HepG2 (cell line): ENCODE data around the gene LHFPL2. TPM values are rescaled to one million over a fixed set of nuclear protein-coding genes. Genes with fewer than 3 reads are reported as not detected.

Experiments used
- HOXA3 ChIP-seq: sonication (generic); formaldehyde crosslinking; IDR thresholded peaks from 2 replicates; pipeline ENCODE4 v1.5.0; 2020; ENCODE audit warnings: missing genetic modification reagents
- HOXD1 ChIP-seq: sonication (generic); formaldehyde crosslinking; IDR thresholded peaks from 2 replicates; pipeline ENCODE4 v1.5.0; 2020; ENCODE audit warnings: missing genetic modification reagents
- KLF16 ChIP-seq, 2 experiments: sonication (generic) in 1 of 2; formaldehyde crosslinking in 1 of 2; IDR thresholded peaks; 2 replicates each; pipeline versions ENCODE4 v1.6.1 to v1.8.0; 2016 to 2023; ENCODE audit warnings: missing genetic modification reagents in 2 of 2, missing compliant biosample characterization in 1 of 2
- NCOA2 ChIP-seq: sonication (generic); formaldehyde crosslinking; IDR thresholded peaks from 2 replicates; pipeline ENCODE4 v1.8.0; 2022; ENCODE audit warnings: inconsistent platforms
- NR1H2 ChIP-seq: sonication (generic); formaldehyde crosslinking; IDR thresholded peaks from 2 replicates; pipeline ENCODE4 v1.8.1; 2022; ENCODE audit warnings: low read depth, missing genetic modification reagents, borderline replicate concordance
- SIX4 ChIP-seq: sonication (generic); formaldehyde crosslinking; IDR thresholded peaks from 2 replicates; pipeline ENCODE4 v1.4.0; 2020; ENCODE audit warnings: missing genetic modification reagents
- SOX13 ChIP-seq, 3 experiments: fragments of 450-650 bp in 1 of 3; sonication (generic) in 1 of 3; formaldehyde crosslinking in 1 of 3; IDR thresholded peaks in 2 of 3; conservative IDR thresholded peaks in 1 of 3; 2 replicates each; pipeline versions ENCODE4 v1.5.0 to v1.6.1; 2016 to 2020; ENCODE audit warnings: antibody characterized with exemption in 1 of 3, mild to moderate bottlenecking in 1 of 3, missing compliant biosample characterization in 1 of 3, missing genetic modification reagents in 1 of 3, moderate library complexity in 1 of 3
- SRSF1 ChIP-seq: fragments of 200-400 bp; formaldehyde crosslinking; optimal IDR thresholded peaks from 2 replicates; pipeline ENCODE3; 2017; ENCODE audit warnings: mild to moderate bottlenecking, low read depth, low read length, moderate library complexity
- ZNF503 ChIP-seq: sonication (generic); formaldehyde crosslinking; IDR thresholded peaks from 2 replicates; pipeline ENCODE4 v1.4.0; 2020; ENCODE audit warnings: missing genetic modification reagents
- ZNF574 ChIP-seq: sonication (generic); formaldehyde crosslinking; IDR thresholded peaks from 2 replicates; pipeline ENCODE4 v1.4.0; 2020; ENCODE audit warnings: missing genetic modification reagents
- ZNF644 ChIP-seq: IDR thresholded peaks from 2 replicates; pipeline ENCODE4 v1.6.1; 2016; ENCODE audit warnings: low read depth
- ZSCAN25 ChIP-seq: sonication (generic); formaldehyde crosslinking; IDR thresholded peaks from 2 replicates; pipeline ENCODE4 v1.8.0; 2022; ENCODE audit warnings: mild to moderate bottlenecking, missing genetic modification reagents
- polyA plus RNA-seq, 8 experiments: library from polyadenylated mRNA; depleted of rRNA in 3 of 8; stranded (reverse) in 7 of 8; unstranded in 1 of 8; fragments of >200 nt; fragmentation: Illumina TruSeq in 4 of 8; extraction: Trizol in 4 of 8; gene quantifications; 2 replicates each; pipeline versions ENCODE4 v1.2.1 to v1.2.3, GENCODE V29; 2011 to 2016; ENCODE audit warnings: low read depth in 4 of 8, missing spikeins in 1 of 8, mixed read lengths in 1 of 8; ENCODE audit not compliant: insufficient read depth in 1 of 8
- total RNA-seq, 5 experiments: library from RNA; depleted of rRNA; stranded (reverse); fragments of >200 nt; fragmentation: Illumina TruSeq; extraction: Trizol; gene quantifications; 2 replicates each; pipeline ENCODE4 v1.2.3, GENCODE V29; 2016; ENCODE audit warnings: low read depth in 1 of 5
- TF ChIP-seq, protein P1 (sequence below): IDR thresholded peaks from 2 replicates; pipeline ENCODE4 v1.4.0; 2020; ENCODE audit warnings: mild to moderate bottlenecking, missing genetic modification reagents
- TF ChIP-seq, protein P2 (sequence below): sonication (generic); IDR thresholded peaks from 2 replicates; pipeline ENCODE4 v1.6.1; 2016; ENCODE audit warnings: low read depth, borderline replicate concordance
- TF ChIP-seq, protein P3 (sequence below): sonication (generic); formaldehyde crosslinking; IDR thresholded peaks from 2 replicates; pipeline ENCODE4 v1.9.0; 2021; ENCODE audit warnings: missing genetic modification reagents, borderline replicate concordance

Gene LHFPL2
- total and polyA plus RNA-seq, 2 of the 13 experiments (the other 11 are each of a cell fraction or from before 2014, with no cell fraction given): 6.0 to 20.0 TPM

DNA sequence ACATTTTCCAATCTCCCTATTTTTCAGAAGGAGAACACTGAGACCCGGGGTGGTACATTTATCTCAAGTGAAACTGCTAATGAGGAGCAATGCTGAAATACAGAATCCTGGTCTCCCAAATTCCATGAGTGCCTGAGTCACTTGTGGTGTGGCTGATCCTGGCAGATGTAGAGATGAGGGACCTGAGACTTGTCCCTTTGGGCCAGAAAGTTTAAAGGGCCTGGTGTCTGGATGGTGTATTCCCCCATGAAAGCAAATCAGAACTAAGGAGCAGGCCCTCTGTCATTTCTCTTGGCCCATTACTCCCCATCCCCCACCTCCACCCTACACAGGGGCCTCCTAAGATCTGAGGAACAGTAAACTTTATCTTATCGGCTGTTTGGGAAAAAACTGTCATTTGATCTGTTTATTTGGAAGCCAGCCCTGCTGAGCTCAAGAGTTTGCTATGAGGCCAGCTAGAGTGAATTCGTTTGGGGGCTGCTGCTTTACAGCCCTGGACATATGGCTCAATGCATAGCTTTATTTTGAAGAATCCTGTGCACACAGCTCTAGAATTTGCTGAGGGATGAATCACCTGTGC is 140.3 kb downstream of the LHFPL2 start (continued):
- TF ChIP-seq, protein P1, sequence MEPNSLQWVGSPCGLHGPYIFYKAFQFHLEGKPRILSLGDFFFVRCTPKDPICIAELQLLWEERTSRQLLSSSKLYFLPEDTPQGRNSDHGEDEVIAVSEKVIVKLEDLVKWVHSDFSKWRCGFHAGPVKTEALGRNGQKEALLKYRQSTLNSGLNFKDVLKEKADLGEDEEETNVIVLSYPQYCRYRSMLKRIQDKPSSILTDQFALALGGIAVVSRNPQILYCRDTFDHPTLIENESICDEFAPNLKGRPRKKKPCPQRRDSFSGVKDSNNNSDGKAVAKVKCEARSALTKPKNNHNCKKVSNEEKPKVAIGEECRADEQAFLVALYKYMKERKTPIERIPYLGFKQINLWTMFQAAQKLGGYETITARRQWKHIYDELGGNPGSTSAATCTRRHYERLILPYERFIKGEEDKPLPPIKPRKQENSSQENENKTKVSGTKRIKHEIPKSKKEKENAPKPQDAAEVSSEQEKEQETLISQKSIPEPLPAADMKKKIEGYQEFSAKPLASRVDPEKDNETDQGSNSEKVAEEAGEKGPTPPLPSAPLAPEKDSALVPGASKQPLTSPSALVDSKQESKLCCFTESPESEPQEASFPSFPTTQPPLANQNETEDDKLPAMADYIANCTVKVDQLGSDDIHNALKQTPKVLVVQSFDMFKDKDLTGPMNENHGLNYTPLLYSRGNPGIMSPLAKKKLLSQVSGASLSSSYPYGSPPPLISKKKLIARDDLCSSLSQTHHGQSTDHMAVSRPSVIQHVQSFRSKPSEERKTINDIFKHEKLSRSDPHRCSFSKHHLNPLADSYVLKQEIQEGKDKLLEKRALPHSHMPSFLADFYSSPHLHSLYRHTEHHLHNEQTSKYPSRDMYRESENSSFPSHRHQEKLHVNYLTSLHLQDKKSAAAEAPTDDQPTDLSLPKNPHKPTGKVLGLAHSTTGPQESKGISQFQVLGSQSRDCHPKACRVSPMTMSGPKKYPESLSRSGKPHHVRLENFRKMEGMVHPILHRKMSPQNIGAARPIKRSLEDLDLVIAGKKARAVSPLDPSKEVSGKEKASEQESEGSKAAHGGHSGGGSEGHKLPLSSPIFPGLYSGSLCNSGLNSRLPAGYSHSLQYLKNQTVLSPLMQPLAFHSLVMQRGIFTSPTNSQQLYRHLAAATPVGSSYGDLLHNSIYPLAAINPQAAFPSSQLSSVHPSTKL (CRISPR knock-in tag): peak; percentile 37; the same call in 1 of the 2 replicates
- TF ChIP-seq ZSCAN25 (CRISPR knock-in tag) (no peak), SRSF1 (no peak), KLF16 (CRISPR knock-in tag; IDR thresholded peaks at IDR 0.05) (0 out of 4 replicates have a peak, but pooled peaks of 1 of the 2 experiments have one; percentile 22), ZNF644 (CRISPR knock-in tag) (no peak), NR1H2 (CRISPR knock-in tag) (no peak), NCOA2 (peak; percentile 58; the same call in 1 of the 2 replicates), SOX13 (IDR thresholded peaks at IDR 0.05) (no peak), SOX13 (CRISPR knock-in tag; conservative IDR thresholded peaks at IDR 0.05 in 1 of 2, IDR thresholded peaks at IDR 0.05 in 1 of 2) (peak in 1 of 2 experiments; percentile 65; a peak in 1 of 4 replicates), ZNF574 (no peak), HOXA3 (CRISPR knock-in tag) (no peak), HOXD1 (CRISPR knock-in tag) (no peak), SIX4 (peak; percentile 92; the same call in 1 of the 2 replicates), ZNF503 (CRISPR knock-in tag) (no peak)
- TF ChIP-seq, protein P2, sequence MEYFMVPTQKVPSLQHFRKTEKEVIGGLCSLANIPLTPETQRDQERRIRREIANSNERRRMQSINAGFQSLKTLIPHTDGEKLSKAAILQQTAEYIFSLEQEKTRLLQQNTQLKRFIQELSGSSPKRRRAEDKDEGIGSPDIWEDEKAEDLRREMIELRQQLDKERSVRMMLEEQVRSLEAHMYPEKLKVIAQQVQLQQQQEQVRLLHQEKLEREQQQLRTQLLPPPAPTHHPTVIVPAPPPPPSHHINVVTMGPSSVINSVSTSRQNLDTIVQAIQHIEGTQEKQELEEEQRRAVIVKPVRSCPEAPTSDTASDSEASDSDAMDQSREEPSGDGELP: no peak
- TF ChIP-seq, protein P3, sequence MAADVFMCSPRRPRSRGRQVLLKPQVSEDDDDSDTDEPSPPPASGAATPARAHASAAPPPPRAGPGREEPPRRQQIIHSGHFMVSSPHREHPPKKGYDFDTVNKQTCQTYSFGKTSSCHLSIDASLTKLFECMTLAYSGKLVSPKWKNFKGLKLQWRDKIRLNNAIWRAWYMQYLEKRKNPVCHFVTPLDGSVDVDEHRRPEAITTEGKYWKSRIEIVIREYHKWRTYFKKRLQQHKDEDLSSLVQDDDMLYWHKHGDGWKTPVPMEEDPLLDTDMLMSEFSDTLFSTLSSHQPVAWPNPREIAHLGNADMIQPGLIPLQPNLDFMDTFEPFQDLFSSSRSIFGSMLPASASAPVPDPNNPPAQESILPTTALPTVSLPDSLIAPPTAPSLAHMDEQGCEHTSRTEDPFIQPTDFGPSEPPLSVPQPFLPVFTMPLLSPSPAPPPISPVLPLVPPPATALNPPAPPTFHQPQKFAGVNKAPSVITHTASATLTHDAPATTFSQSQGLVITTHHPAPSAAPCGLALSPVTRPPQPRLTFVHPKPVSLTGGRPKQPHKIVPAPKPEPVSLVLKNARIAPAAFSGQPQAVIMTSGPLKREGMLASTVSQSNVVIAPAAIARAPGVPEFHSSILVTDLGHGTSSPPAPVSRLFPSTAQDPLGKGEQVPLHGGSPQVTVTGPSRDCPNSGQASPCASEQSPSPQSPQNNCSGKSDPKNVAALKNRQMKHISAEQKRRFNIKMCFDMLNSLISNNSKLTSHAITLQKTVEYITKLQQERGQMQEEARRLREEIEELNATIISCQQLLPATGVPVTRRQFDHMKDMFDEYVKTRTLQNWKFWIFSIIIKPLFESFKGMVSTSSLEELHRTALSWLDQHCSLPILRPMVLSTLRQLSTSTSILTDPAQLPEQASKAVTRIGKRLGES: no peak
